GM12892 (cell line): ENCODE measurements around the gene TNFRSF17.

Experiments used
- DNase-seq: peaks from one replicate; pipeline ENCODE4 v3.0.0; 2011; ENCODE audit not compliant: insufficient read length
- FAIRE-seq: peaks from 2 replicates; lab custom pipeline; 2011; peaks lifted over from hg19 to GRCh38; lab: Jason Lieb, UNC
- POLR2A ChIP-seq: IDR thresholded peaks from 2 replicates; pipeline ENCODE4 v1.6.1; 2011; ENCODE audit warnings: low read depth, low read length, control low read depth
- POLR2AphosphoS5 ChIP-seq: IDR thresholded peaks from 2 replicates; pipeline ENCODE4 v1.6.1; 2011; ENCODE audit warnings: low read depth, low read length, control low read depth
- TAF1 ChIP-seq: IDR thresholded peaks from 2 replicates; pipeline ENCODE4 v1.6.1; 2011; ENCODE audit warnings: low read depth, mild to moderate bottlenecking, control low read depth, low read length, borderline replicate concordance

TNFRSF17 gene

GRCh38 chr16:11992586-11993524 lies 27.8 kb downstream of the TNFRSF17 start:
- DNase-seq (no peak), FAIRE-seq (no peak)
- TF ChIP-seq TAF1 (no peak), POLR2A (no peak), POLR2AphosphoS5 (no peak)

GRCh38 chr16:11994143-11995119 lies 29.4 kb downstream of the TNFRSF17 start:
- no peak for TF ChIP-seq POLR2AphosphoS5
- TF ChIP-seq POLR2A = no peak
- TF ChIP-seq TAF1 = no peak
- DNase-seq (no peak), FAIRE-seq (peak; percentile 21)

DNA sequence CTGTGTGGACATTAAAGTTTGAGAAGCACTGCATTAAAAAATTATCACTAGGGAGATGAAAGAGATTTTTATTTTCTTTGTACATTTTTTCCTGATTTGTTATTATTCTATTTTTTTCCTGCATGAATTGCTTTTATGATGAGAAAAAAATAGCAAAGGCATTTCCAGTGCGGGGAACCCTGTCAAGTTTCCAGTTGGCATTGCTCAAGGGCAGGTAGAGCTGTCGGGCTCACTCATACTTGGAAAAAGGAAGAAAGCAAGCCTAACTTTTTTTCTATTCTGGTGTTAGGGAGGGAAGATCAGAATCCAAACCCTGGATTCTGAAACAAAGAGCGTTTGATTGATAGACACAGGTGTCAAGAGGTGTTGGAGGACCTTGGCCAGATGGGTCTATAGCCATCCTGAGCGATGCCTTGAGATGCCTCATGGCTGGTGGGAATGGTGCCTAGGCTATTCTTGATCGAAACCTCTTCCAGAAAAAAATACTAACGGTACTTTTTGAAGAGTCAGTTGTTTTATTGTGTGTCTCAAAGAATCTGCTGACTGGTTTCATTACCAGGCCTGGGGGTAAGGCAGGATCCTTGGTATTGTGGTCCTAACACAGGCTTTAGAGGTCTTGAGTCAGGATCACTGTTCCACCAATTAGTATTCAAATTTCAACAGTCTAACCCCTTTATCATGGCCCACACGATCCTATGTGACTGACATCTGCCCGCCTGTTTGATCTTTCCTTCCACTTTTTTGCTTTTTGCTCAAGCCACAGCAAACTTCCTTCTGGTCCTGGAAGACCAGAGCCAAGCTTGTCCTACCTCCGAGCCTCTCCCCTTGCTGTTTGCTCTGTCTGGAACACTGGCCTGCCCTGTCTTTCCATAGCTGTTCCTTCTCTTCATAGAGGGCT lies 31.7 kb downstream of the TNFRSF17 start:
- TF ChIP-seq POLR2A (no peak), POLR2AphosphoS5 (no peak), TAF1 (no peak)
- FAIRE-seq = no peak
- DNase-seq = no peak

- TF ChIP-seq POLR2A (no peak), TAF1 (no peak), POLR2AphosphoS5 (no peak)
- DNase-seq (no peak), FAIRE-seq (no peak)
These were observed 35.0 kb downstream of the TNFRSF17 start for GRCh38 chr16:12000032-12000431.

- FAIRE-seq = no peak
- DNase-seq = no peak
- TF ChIP-seq TAF1 (no peak), POLR2AphosphoS5 (no peak), POLR2A (no peak)
These were observed 37.5 kb downstream of the TNFRSF17 start for GRCh38 chr16:12002447-12003006.

DNA sequence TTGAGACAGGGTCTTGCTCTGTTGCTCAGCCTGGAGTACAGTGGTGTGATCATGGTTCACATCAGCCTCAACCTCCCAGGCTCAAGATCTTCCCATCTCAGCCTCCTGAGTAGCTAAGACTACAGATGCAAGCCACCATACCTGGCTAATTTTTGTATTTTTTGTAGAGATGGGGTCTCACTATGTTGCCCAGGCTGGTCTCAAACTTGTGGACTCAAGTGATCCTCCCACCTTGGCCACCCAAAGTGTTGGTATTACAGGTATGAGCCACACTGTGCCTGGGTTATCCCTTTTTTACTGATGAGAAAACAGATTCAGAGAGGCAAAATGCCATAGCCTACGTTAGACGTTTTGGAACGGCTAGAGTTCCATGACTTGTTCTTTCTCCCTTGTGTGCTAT lies 41.6 kb downstream of the TNFRSF17 start:
- FAIRE-seq (no peak), DNase-seq (no peak)
- TF ChIP-seq TAF1 = no peak
- TF ChIP-seq POLR2AphosphoS5 = no peak
- no peak for TF ChIP-seq POLR2A

- no peak for TF ChIP-seq POLR2AphosphoS5
- TF ChIP-seq POLR2A = no peak
- TF ChIP-seq TAF1 = no peak
- no peak for FAIRE-seq
- no peak for DNase-seq
These were observed 44.5 kb downstream of the TNFRSF17 start for GRCh38 chr16:12009462-12009861.

DNA sequence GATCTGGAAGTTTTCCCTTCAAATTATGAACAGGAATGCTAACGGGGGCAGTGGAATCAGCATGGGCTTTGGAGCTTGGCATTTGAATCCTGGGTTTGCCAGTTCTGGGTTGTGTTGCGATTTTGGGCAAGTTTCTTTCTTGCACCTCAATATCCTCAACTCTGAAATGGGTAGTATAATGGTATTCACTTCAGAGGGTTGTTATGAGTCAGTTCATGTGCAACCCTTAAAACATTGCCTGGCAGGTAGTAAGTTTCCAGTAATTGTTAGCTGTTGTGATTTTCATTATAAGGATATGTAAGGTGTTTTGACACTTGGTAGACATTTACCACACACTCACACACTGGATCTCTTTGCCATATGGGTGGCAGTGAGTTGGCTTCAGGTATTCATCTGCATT lies 44.9 kb downstream of the TNFRSF17 start:
- no peak for TF ChIP-seq TAF1
- TF ChIP-seq POLR2A = no peak
- TF ChIP-seq POLR2AphosphoS5 = no peak
- FAIRE-seq (no peak), DNase-seq (no peak)

DNA sequence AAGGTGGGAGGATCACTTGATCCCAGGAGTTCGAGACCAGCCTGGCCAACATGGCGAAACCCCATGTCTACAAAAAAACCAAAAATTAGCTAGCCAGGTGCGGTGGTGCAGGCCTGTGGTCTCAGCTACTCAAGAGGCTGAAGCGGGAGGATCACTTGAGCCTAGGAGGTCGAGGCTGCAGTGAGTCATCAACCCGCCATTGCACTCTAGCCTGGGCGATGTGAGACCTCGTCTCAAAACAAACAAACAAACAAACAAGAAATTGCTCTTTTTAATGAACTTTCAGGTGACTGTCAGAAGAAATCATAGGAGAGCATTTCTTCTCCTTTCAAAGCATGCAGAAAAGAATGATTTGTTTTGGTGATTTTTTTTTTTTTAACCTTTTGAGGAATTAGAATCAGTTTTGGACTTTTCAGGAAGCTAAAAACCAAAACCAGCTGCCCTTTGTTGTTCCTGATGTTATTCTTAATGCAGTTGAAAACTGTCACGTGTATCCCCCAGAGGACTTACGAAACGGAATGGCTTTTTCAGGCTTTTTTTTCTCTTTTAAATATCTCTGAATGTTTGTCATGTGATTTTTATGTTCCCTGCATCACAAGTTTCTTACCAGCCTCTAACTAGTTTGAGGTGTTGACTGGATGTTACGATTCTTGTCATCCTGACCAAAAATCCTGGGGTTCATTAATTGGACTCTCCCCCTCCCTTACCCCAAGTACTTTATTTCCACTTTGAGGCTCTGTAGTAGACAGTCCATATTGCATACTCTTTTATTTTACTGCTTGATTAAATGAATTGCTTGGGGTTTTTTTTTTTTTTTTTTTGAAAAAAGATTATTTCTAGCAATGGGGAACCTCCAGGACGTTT lies 45.6 kb downstream of the TNFRSF17 start:
- FAIRE-seq (no peak), DNase-seq (no peak)
- TF ChIP-seq TAF1 (no peak), POLR2A (no peak), POLR2AphosphoS5 (no peak)

DNA sequence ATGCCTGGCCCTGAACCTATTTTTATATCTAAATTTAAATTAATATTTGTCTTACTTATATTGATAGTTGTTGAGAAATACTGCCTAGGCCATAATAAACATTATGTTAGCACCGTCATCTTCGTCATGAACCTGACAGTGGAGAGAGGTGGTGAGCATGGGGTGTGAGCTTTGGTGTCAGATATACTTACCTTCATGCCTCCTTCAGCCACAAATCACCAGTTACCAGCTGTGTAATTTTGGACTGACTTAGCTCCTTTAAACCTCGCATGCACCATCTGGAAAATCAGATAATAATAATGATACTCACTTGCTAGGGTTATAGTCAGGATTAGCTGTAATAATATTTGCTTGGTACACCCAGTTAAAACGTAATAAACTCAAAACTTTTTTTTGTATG lies 46.6 kb downstream of the TNFRSF17 start:
- TF ChIP-seq POLR2AphosphoS5 (no peak), TAF1 (no peak), POLR2A (no peak)
- FAIRE-seq (no peak), DNase-seq (no peak)
